Measurements from ENCODE around the gene GPC6. TPM values are rescaled to one million over a fixed set of nuclear protein-coding genes. Genes with fewer than 3 reads are reported as not detected.

The GPC6 gene
- total RNA-seq, 4 donors from 2014 or later, result 13.7 to 21.7 (median 16.5) TPM

GRCh38 chr13:93778548-93778947 is 551.9 kb downstream of the GPC6 start:
- H3K27ac ChIP-seq, result no peak overlapping the region
- 56 to 62% methylated on average over 1 of the region's 1 CpG for WGBS, 2 donors (ENCODE audit: low coverage in 1 of 2)
- no peak for TF ChIP-seq EP300 (IDR thresholded peaks at IDR 0.05)
- TF ChIP-seq CTCF (IDR thresholded peaks at IDR 0.05), result no peak
- no peak for TF ChIP-seq POLR2AphosphoS5 (IDR thresholded peaks at IDR 0.05)
- TF ChIP-seq POLR2A (IDR thresholded peaks at IDR 0.05), result no peak

GRCh38 chr13:93784191-93784590 is 557.6 kb downstream of the GPC6 start:
- no peaks in the 10 kb centered on the region for H3K9me3 ChIP-seq
- no peaks in the 10 kb centered on the region for H3K4me1 ChIP-seq
- no peaks in the 10 kb centered on the region for H3K27me3 ChIP-seq
- H3K4me3 ChIP-seq, result no peak overlapping the region
- no peak overlapping the region for H3K27ac ChIP-seq
- TF ChIP-seq EP300 (IDR thresholded peaks at IDR 0.05) (no peak), POLR2AphosphoS5 (IDR thresholded peaks at IDR 0.05) (no peak), POLR2A (IDR thresholded peaks at IDR 0.05) (no peak), CTCF (IDR thresholded peaks at IDR 0.05) (no peak)
- H3K36me3 ChIP-seq, result no peaks in the 10 kb centered on the region
- whole genome bisulfite sequencing, 2 donors (ENCODE audit: low coverage in 1 of 2), result 71 to 100% methylated on average over 1 of the region's 1 CpG
- ATAC-seq, result no peak

More at GRCh38 chr13:93778548-93778947, 551.9 kb downstream of the GPC6 start:
- H3K4me3 ChIP-seq, result no peak overlapping the region
- no peak for ATAC-seq
- H3K4me1 ChIP-seq, result no peaks in the 10 kb centered on the region
- H3K27me3 ChIP-seq, result no peaks in the 10 kb centered on the region
- H3K36me3 ChIP-seq, result no peaks in the 10 kb centered on the region
- no peaks in the 10 kb centered on the region for H3K9me3 ChIP-seq

GRCh38 chr13:93786846-93787489 is 560.4 kb downstream of the GPC6 start:
- no peaks in the 10 kb centered on the region for H3K4me1 ChIP-seq
- H3K36me3 ChIP-seq, result no peaks in the 10 kb centered on the region
- no peak overlapping the region for H3K27ac ChIP-seq
- no peak for TF ChIP-seq EP300 (IDR thresholded peaks at IDR 0.05)
- H3K9me3 ChIP-seq, result no peaks in the 10 kb centered on the region
- no peak for ATAC-seq
- no peaks in the 10 kb centered on the region for H3K27me3 ChIP-seq
- no peak overlapping the region for H3K4me3 ChIP-seq
- 54 to 67% methylated on average over 4 of the region's 4 CpGs for WGBS, 2 donors (ENCODE audit: low coverage in 1 of 2)

- no peaks in the 10 kb centered on the region for H3K9me3 ChIP-seq
- no peaks in the 10 kb centered on the region for H3K27me3 ChIP-seq
- no peak overlapping the region for H3K27ac ChIP-seq
- no peak for ATAC-seq
- 58 to 73% methylated on average over 2 of the region's 2 CpGs for WGBS, 2 donors (ENCODE audit: low coverage in 1 of 2)
- TF ChIP-seq POLR2AphosphoS5 (IDR thresholded peaks at IDR 0.05) (no peak), POLR2A (IDR thresholded peaks at IDR 0.05) (no peak), EP300 (IDR thresholded peaks at IDR 0.05) (no peak), CTCF (IDR thresholded peaks at IDR 0.05) (no peak)
- H3K4me3 ChIP-seq, result no peak overlapping the region
- H3K36me3 ChIP-seq, result no peaks in the 10 kb centered on the region
- H3K4me1 ChIP-seq, result no peaks in the 10 kb centered on the region
Observed at GRCh38 chr13:93788456-93788855, 561.8 kb downstream of the GPC6 start.

- TF ChIP-seq EP300 (IDR thresholded peaks at IDR 0.05), result no peak
- TF ChIP-seq POLR2AphosphoS5 (IDR thresholded peaks at IDR 0.05), result no peak
- TF ChIP-seq CTCF (IDR thresholded peaks at IDR 0.05), result no peak
- TF ChIP-seq POLR2A (IDR thresholded peaks at IDR 0.05), result no peak
- Histone ChIP-seq H3K27ac (no peak overlapping the region), H3K4me1 (no peaks in the 10 kb centered on the region), H3K4me3 (no peak overlapping the region), H3K9me3 (no peaks in the 10 kb centered on the region), H3K27me3 (no peaks in the 10 kb centered on the region), H3K36me3 (no peaks in the 10 kb centered on the region)
- WGBS, 2 donors (ENCODE audit: low coverage in 1 of 2), result 85% methylated on average over 2 of the region's 2 CpGs
- ATAC-seq, result no peak
Observed at GRCh38 chr13:93789058-93789457, 562.5 kb downstream of the GPC6 start.
